K562 (cell line): ENCODE measurements around the gene TBP. TPM values are rescaled to one million over a fixed set of nuclear protein-coding genes. Genes with fewer than 3 reads are reported as not detected.

Source experiments
- ARID3B ChIP-seq: fragments of 250-450 bp; sonication (Bioruptor Pico); IDR thresholded peaks from 2 replicates; pipeline ENCODE4 v1.4.0; 2020; ENCODE audit warnings: borderline replicate concordance
- CREM ChIP-seq: IDR thresholded peaks from 2 replicates; pipeline ENCODE4 v1.6.1; 2014; ENCODE audit warnings: antibody characterized with exemption, low read depth
- CTCFL ChIP-seq: IDR thresholded peaks from 2 replicates; pipeline ENCODE4 v1.6.1; 2011; ENCODE audit warnings: borderline replicate concordance, low read depth, mild to moderate bottlenecking, moderate library complexity, low read length; ENCODE audit not compliant: insufficient read depth, poor library complexity, severe bottlenecking
- DEAF1 ChIP-seq: fragments of 450-650 bp; formaldehyde crosslinking; IDR thresholded peaks from 2 replicates; pipeline ENCODE4 v1.4.0; 2020; ENCODE audit warnings: mild to moderate bottlenecking, moderate library complexity
- HIVEP1 ChIP-seq: fragments of 250-450 bp; sonication (Bioruptor Pico); IDR thresholded peaks from 2 replicates; pipeline ENCODE4 v1.4.0; 2020; ENCODE audit warnings: mild to moderate bottlenecking
- NCOA6 ChIP-seq: fragments of 450-650 bp; IDR thresholded peaks from 2 replicates; pipeline ENCODE4 v1.6.1; 2017; ENCODE audit warnings: mild to moderate bottlenecking
- NFIC ChIP-seq: fragments of 450-650 bp; IDR thresholded peaks from 2 replicates; pipeline ENCODE4 v1.6.1; 2017; ENCODE audit warnings: mild to moderate bottlenecking, inconsistent platforms
- RAD21 ChIP-seq, 2 experiments: fragments of 250-450 bp in 1 of 2; fragments of 450-650 bp in 1 of 2; sonication (Bioruptor Pico) in 1 of 2; formaldehyde crosslinking in 1 of 2; IDR thresholded peaks in 1 of 2; conservative IDR thresholded peaks in 1 of 2; 2 replicates each; pipeline versions ENCODE4 v1.4.0 to v1.8.0; 2020 to 2022; ENCODE audit warnings: mild to moderate bottlenecking in 2 of 2, moderate library complexity in 1 of 2
- RB1 ChIP-seq: fragments of 450-650 bp; IDR thresholded peaks from 2 replicates; pipeline ENCODE4 v1.6.1; 2017; ENCODE audit warnings: low read depth, mild to moderate bottlenecking
- SMARCC2 ChIP-seq: fragments of 450-650 bp; IDR thresholded peaks from 2 replicates; pipeline ENCODE4 v1.6.1; 2017; ENCODE audit warnings: antibody characterized with exemption, moderate library complexity, mild to moderate bottlenecking, low read depth
- TAF15 ChIP-seq: fragments of 200-400 bp; formaldehyde crosslinking; IDR thresholded peaks from 2 replicates; pipeline ENCODE4 v1.6.1; 2017; ENCODE audit warnings: mild to moderate bottlenecking, low read depth, low read length, moderate library complexity
- TGIF2 ChIP-seq: sonication (generic); formaldehyde crosslinking; IDR thresholded peaks from 2 replicates; pipeline ENCODE4 v1.8.1; 2022; ENCODE audit warnings: mild to moderate bottlenecking, missing genetic modification reagents, moderate library complexity
- THAP12 ChIP-seq: fragments of 250-450 bp; sonication (Bioruptor Pico); IDR thresholded peaks from 2 replicates; pipeline ENCODE4 v1.9.0; 2021; ENCODE audit warnings: mild to moderate bottlenecking, inconsistent platforms
- THRA ChIP-seq: fragments of 450-650 bp; IDR thresholded peaks from 2 replicates; pipeline ENCODE4 v1.6.1; 2017; ENCODE audit warnings: mild to moderate bottlenecking, moderate library complexity
- THRAP3 ChIP-seq: fragments of 450-650 bp; IDR thresholded peaks from 2 replicates; pipeline ENCODE4 v1.6.1; 2016; ENCODE audit warnings: mild to moderate bottlenecking, inconsistent platforms, borderline replicate concordance
- USF2 ChIP-seq: sonication (generic); formaldehyde crosslinking; IDR thresholded peaks from 2 replicates; pipeline ENCODE4 v1.5.0; 2020; ENCODE audit warnings: missing genetic modification reagents
- ZBTB8A ChIP-seq: fragments of 450-650 bp; IDR thresholded peaks from 2 replicates; pipeline ENCODE4 v1.6.1; 2018; ENCODE audit warnings: mild to moderate bottlenecking, moderate library complexity; ENCODE audit not compliant: partially characterized antibody
- ZNF282 ChIP-seq: sonication (generic); formaldehyde crosslinking; IDR thresholded peaks from 2 replicates; pipeline ENCODE4 v1.8.1; 2023; ENCODE audit warnings: missing genetic modification reagents
- polyA plus RNA-seq, 8 experiments: library from polyadenylated mRNA; depleted of rRNA in 4 of 8; stranded (reverse) in 5 of 8; unstranded in 3 of 8; fragments of >200 nt; fragmentation: Nextera tagmentation in 2 of 8; fragmentation: Illumina TruSeq in 1 of 8; extraction: Ambion mirVana in 2 of 8; extraction: Trizol in 1 of 8; gene quantifications; 2 replicates each; pipeline versions ENCODE4 v1.2.1 to v1.2.3, GENCODE V29; 2011 to 2014; ENCODE audit warnings: inconsistent platforms in 1 of 8, missing spikeins in 1 of 8
- total RNA-seq, 7 experiments: library from RNA; depleted of rRNA in 6 of 7; stranded (reverse); fragments of >200 nt in 6 of 7; fragmentation: Illumina TruSeq in 2 of 7; extraction: Trizol in 2 of 7; gene quantifications; 2 replicates each; pipeline versions ENCODE4 v1.2.1 to v1.2.3, GENCODE V29; 2011 to 2021; ENCODE audit warnings: low replicate concordance in 1 of 7

Gene TBP
- total and polyA plus RNA-seq, 9 of the 15 experiments (the other 6 are each of a cell fraction or from before 2014, with no cell fraction given), result 28.5 to 86.1 (median 39.5) TPM

GRCh38 chr6:170529839-170530469 is 24.2 kb upstream of the TBP start (continued):
- no peak for TF ChIP-seq THRA
- no peak for TF ChIP-seq HIVEP1 (CRISPR knock-in tag)
- TF ChIP-seq SMARCC2, result no peak
- no peak for TF ChIP-seq ARID3B (CRISPR knock-in tag)
- TF ChIP-seq CREM, result 0 out of 2 replicates have a peak, but pooled peaks have one; percentile 32
- no peak for TF ChIP-seq THAP12
- no peak for TF ChIP-seq THRAP3
- 0 out of 2 replicates have a peak, but pooled peaks have one; percentile 32 for TF ChIP-seq ZNF282 (CRISPR knock-in tag)
- TF ChIP-seq TGIF2, result no peak
- TF ChIP-seq ZBTB8A, result no peak
- peak; percentile 23 for TF ChIP-seq CTCFL
- TF ChIP-seq NCOA6, result no peak
- TF ChIP-seq USF2 (CRISPR knock-in tag), result no peak
- no peak for TF ChIP-seq TAF15
- TF ChIP-seq RB1, result peak; percentile 28; the same call in 1 of the 2 replicates
- peak; percentile 86 to 96 for TF ChIP-seq RAD21 (CRISPR knock-in tag; conservative IDR thresholded peaks at IDR 0.05 in 1 of 2, IDR thresholded peaks at IDR 0.05 in 1 of 2)
- peak; percentile 18; the same call in 1 of the 2 replicates for TF ChIP-seq NFIC
- TF ChIP-seq DEAF1, result peak; percentile 79
